GM18526 (cell line): ENCODE data around the gene TOMM34.
A peak's percentile ranks its signal among the peaks of the same experiment; 100 is the strongest.

Source experiments
- POLR2A ChIP-seq: IDR thresholded peaks from 3 replicates; pipeline ENCODE4 v1.6.1; 2011; ENCODE audit not compliant: insufficient read length; ENCODE audit errors: extremely low read depth

TOMM34 gene, protein sequence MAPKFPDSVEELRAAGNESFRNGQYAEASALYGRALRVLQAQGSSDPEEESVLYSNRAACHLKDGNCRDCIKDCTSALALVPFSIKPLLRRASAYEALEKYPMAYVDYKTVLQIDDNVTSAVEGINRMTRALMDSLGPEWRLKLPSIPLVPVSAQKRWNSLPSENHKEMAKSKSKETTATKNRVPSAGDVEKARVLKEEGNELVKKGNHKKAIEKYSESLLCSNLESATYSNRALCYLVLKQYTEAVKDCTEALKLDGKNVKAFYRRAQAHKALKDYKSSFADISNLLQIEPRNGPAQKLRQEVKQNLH

DNA sequence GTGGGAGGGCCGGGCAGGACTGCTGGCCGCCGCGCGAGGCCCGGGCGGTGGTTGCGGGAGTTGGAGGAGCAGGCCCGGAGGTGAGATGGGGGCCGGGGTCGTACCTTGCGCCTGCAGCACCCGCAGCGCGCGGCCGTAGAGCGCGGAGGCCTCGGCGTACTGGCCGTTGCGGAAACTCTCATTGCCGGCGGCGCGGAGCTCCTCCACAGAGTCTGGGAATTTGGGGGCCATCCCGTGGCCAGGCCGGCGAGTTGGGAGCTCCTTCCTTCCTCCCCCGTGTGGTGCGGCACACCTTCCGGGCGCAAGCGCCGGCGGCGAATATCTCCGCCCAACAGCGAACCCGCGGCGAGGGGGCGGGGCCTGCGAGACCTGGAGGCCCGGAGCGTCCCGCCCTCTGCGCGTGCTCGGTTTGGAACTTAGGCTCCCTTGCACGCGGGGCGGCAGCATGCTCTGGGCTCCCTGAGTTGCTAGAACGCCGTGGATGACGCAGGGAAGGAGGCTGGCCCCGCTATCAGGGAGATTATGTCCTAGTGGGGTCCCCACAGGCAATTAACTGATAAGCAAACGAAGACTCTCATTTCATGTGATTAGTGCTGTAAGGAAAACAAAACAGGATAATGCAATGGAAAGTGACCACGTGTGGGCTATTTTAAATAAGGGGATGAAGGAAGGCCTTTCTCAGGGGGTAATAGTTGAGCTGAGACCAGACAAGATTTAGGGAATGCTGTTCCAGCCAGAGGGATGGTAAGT is at the start of gene TOMM34:
TSS of gene TOMM34 (minus strand) at position 295 of the 750 bp plus-strand sequence. CDS start at position 231, 64 bp downstream.
- TF ChIP-seq POLR2A = peak; percentile 78

DNA sequence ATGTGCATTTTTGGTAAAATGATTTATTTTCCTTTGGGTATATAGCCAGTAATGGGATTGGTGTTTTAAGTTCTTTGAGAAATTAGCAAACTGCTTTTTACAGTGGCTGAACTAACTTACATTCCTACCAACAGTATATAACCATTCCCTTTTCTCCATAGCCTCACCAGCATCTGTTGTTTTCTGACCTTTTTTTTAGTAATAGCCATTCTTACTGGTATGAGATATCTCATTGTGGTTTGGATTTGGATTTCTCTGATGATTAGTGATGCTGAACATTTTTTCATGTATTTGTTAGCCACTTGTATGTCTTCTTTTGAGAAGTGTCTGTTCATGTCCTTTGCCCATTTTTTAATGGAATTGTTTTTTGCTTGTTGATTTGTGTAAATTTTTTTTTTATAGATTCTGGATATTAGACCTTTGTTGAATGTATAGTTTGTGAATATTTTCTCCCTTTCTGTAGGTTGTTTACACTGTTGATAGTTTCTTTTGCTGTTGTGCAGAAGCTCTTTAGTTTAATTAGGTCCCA is 48.4 kb upstream of the TOMM34 start:
- no peak for TF ChIP-seq POLR2A

DNA sequence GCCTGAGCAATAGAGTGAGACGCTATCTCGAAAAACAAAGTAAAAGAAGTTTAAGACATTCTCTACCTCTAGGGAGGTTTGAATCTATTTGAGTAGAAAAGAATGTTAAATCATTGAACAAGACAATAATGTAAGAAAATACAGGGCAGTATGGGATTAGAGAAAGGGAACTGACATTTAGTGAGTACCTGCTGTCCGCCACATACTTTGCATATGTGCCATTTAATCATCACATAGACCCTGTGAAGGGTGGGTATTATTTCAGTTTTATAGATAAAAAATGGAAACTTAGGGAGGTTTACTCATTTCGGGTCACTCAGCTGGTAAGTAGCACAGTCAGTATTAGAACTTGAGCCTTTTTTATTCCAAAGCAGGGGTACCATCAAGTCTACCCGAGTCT is 37.5 kb upstream of the TOMM34 start:
- no peak for TF ChIP-seq POLR2A

DNA sequence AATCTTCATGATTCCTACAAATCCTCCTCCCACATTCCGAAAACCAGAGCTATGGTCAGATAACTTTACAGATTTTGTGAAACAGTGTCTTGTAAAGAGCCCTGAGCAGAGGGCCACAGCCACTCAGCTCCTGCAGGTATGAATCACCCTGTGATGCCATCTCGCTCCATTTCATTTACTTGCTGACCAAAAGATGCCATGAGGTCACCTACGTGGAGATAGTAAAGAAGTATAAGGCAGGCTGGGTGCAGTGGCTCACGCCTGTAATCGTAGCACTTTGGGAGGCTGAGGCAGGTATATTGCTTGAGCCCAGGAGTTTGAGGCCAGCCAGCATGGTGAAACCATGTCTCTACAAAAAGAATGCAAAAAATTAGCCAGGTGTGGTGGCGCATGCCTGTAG is 37.0 kb upstream of the TOMM34 start:
- no peak for TF ChIP-seq POLR2A

DNA sequence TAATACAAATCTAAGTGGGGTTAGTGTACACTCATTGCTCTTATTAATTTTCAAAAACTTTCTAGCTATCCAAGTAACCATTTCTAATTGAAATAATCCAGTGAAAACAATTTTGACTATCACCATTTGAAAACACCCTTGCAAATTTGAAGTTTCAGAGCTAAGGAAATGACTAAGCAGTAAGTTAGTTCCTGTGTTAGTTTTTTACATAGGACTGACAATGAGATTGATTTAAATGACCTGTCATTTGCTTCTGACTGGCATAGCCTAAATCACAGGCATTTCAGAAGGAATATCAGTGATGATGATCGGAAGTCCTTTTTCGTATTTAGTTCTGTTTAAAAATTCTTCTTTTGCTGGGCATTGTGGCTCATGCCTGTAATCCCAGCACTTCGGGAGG is 33.1 kb upstream of the TOMM34 start:
- no peak for TF ChIP-seq POLR2A

DNA sequence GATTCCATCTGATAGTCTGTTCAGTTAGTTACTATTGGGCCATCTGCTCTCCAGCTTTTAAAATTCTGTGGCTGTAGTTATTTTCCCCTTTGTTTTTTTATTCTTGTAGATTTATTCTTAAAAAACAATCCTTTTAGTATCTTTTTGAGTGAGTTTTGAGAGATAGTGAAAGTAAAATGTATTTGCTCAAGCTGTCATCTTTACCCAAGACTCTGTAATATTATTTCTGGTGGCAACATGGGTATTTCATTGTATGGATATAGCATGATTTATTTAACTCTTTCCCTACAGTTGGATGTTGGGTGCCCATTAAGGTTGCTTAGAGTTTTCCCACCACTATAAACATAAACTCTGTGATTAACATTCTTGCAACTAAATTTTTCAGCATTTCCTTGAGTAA is 30.8 kb upstream of the TOMM34 start:
- TF ChIP-seq POLR2A = no peak

DNA sequence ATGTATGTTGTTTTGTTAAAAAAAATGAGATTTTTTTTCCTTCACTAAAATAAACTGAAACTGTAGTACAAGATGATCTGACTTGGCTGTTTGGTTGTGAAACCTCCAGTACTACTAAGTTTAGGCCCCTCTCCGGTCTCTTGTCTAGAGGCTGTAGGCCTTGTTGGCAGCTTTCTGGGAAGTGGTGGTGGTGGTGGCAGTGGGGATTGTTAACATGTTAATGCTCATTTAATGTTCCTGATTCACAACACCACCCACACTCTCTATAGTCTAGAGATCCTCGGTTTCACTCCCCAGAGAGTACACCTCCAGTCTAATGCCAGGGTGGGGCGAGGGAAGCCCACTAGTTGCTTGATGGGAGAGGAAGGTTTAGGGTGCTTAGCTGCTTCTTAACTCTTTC is 30.2 kb upstream of the TOMM34 start:
- TF ChIP-seq POLR2A = no peak

DNA sequence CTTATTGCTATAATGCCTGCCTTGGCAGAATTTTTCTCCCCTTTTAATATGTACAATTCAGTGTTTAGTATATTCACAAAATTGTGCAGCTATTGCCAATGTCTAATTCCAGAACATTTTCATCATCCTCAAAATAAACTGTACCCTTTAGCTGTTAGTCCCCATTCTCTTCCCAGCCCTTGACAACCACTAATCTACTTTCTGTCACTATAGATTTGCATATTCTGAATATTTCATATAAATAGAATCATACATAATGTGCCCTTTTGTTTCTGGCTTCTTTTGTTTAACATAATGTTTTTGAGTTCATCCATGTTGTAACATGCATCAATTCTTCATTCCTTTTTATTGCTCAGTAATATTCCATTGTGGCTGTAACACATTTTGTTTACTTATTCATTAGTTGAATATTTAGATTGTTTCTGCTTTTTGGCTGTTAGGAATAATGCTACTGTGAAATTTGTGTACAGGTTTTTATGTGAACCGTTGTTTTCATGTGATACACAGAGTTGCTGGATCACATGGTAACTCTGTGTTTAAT is 28.5 kb upstream of the TOMM34 start:
- no peak for TF ChIP-seq POLR2A

DNA sequence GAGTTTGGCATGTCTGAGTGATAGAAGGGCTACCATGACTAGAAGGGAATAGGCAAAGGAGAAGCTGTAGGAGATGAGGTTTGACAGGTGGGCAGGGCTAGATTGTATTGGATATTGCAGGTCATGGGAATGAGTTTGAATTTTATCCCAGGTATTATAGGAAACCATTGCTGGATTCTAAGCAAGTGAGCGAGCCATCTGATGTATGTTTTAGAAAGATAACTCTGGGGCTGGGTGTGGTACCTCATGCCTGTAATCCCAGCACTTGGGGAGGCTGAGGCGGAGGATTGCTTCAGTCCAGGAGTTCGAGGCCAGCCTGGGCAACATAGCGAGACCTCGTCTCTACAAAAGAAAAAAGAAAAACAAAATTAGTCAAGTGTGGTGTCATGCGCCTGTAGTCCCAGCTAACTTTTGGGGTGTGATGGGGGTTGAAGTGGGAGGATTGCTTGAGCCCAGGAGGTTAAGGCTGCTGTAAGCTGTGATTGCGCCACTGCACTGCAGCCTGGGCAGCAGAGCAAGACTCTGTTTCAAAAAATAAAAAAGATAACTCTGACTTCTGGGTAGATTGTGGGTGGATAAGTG is 23.0 kb upstream of the TOMM34 start:
- no peak for TF ChIP-seq POLR2A

DNA sequence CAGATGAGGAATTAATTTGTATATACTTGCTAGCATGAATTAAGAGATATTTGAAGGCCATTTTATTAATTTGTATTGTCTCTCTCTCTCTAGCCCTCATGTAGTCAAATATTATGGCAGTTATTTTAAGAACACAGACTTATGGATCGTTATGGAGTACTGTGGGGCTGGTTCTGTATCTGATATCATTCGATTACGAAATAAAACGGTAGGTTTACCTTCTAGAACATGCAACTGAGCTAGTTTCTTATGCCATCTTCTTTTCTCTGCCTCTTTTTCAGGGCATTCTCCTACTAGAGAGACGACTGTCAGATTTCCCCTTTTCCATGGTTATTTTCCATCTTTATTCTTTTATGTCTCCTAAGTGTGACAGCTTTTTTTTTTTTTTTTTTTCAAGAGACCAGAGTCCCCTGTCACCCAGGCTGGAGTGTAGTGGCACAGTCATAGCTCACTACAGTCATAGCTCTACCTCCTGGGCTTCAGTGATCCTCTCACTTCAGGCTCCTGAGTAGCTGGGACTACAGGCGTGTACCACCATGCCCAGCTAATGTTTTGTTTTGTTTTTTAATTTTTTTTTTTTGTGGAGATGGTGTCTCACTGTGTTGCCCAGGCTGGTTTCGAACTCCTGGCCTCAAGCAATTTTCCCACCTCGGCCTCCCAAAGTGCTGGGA is 21.7 kb upstream of the TOMM34 start:
- no peak for TF ChIP-seq POLR2A

DNA sequence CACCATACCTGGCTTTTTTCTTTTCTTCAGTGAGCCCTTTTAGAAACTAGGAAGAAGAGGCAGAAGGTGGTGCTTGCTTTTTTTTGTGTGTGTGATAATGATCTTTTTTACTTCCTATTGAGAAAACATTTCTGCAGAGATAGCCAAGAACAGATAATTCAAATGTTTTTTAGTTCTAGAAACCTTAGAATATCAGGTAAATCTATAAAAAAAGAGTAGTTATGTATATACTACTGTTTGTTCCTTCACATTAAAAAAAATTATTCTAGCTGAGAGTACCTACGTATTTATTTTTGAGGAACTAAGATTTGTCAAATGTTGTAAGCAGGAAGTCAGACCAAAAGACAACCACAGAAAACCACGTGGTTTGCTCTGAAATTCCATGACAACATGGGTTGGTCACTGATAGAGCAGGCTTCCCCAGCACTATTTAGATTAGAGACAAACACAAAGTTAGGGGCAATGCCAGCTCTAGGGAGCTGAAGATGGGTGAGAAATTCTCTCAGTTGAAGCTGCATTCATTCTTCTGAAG is 19.0 kb upstream of the TOMM34 start:
- no peak for TF ChIP-seq POLR2A

DNA sequence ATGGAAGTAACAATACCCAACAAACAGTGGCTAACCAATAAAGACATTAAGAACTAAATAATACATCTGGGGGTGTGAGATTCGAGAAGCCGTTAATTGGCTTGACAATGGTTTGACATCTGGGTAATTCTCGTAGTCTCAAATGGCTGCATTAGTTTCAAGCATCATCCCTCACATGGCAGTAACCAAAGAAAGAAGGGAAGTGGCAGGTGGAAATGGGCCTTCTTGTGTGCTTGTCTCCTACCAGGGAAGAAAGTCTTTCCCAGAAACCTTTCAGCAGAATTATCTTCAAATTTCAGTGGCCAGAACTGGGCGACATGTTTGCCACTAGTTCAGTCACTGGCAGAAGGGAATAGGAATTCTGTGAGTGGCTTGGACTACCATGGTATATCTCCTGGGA is 16.5 kb upstream of the TOMM34 start:
- TF ChIP-seq POLR2A = no peak

DNA sequence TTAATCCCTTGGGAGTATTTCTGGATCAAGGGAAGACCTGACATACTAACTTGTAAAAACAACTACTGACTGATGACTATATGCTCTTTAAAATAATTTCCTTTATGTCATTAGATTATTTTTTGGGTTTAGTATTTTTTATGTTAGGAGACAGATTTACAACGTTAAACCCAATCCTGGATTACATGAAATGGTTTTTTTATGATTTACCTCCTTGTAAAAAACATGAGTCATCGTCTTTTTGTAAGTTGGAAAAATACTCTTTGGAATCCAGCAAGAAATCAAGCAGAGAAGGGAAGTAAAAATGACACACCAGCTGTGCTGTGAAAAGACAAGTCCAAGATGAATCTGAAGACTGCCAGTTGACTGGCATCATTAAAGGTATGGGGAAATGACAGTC is 12.9 kb upstream of the TOMM34 start:
- TF ChIP-seq POLR2A = no peak

DNA sequence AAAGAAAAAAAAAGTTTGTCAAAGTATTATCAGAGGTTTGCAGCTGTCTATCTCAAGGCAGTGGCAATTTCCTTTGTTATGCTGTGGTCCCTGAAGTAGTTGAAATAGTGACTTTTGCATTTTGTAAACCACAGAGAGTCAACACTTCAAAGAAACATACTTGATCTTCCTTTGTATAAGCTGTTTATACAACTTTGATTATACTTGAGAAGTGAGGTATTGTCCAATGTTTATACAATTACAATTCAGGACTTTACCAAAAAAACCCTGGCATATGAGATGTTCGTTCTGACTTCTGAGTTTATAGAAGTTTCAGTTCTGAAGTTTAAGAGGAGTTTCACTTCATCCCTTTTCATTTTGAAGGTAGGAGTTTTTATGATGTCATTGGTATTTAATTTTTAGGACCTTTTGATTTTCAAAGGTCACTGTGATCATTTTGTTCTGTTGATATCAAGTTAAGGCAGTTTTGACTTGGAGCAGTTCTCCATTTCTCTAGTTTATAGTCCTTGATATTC is 10.1 kb upstream of the TOMM34 start:
- no peak for TF ChIP-seq POLR2A
